IPS-18c (cell line): Measurements from ENCODE around the gene SHISAL1.

Source experiments
- H3K4me3 ChIP-seq: 2 replicates; pipeline ENCODE4 v1.7.0; 2013; ENCODE audit warnings: low read depth, mild to moderate bottlenecking, low read length, moderate library complexity; ENCODE audit not compliant: insufficient read depth
- H3K9me3 ChIP-seq: one replicate; pipeline ENCODE4 v1.6.1; 2013; ENCODE audit warnings: mild to moderate bottlenecking, low read length, moderate library complexity; ENCODE audit not compliant: control insufficient read depth, insufficient read depth

SHISAL1 gene

GRCh38 chr22:44276041-44276440, 36.7 kb downstream of the SHISAL1 start:
- H3K4me3 ChIP-seq: no peak overlapping the region
- H3K9me3 ChIP-seq: no peaks in the 10 kb centered on the region

- H3K9me3 ChIP-seq: no peaks in the 10 kb centered on the region
- no peak overlapping the region for H3K4me3 ChIP-seq
Measured at GRCh38 chr22:44275631-44275995, 37.1 kb downstream of the SHISAL1 start.

GRCh38 chr22:44274918-44275630, 37.7 kb downstream of the SHISAL1 start:
- H3K4me3 ChIP-seq: no peak overlapping the region

GRCh38 chr22:44273175-44273574, 39.6 kb downstream of the SHISAL1 start:
- H3K4me3 ChIP-seq: no peak overlapping the region
- H3K9me3 ChIP-seq: no peaks in the 10 kb centered on the region

More at GRCh38 chr22:44274918-44275630, 37.7 kb downstream of the SHISAL1 start:
- H3K9me3 ChIP-seq: no peaks in the 10 kb centered on the region

- no peaks in the 10 kb centered on the region for H3K9me3 ChIP-seq
- no peak overlapping the region for H3K4me3 ChIP-seq
Measured at GRCh38 chr22:44272401-44272771, 40.4 kb downstream of the SHISAL1 start.

- H3K4me3 ChIP-seq: no peak overlapping the region
Measured at GRCh38 chr22:44271732-44272400, 40.9 kb downstream of the SHISAL1 start.

GRCh38 chr22:44271010-44271500, 41.7 kb downstream of the SHISAL1 start:
- H3K9me3 ChIP-seq: no peaks in the 10 kb centered on the region
- no peak overlapping the region for H3K4me3 ChIP-seq

More at GRCh38 chr22:44271732-44272400, 40.9 kb downstream of the SHISAL1 start:
- H3K9me3 ChIP-seq: no peaks in the 10 kb centered on the region

- Histone ChIP-seq H3K4me3 (no peak overlapping the region), H3K9me3 (no peaks in the 10 kb centered on the region)
Measured at GRCh38 chr22:44270556-44270880, 42.2 kb downstream of the SHISAL1 start.

GRCh38 chr22:44269757-44270555, 42.8 kb downstream of the SHISAL1 start:
- Histone ChIP-seq H3K9me3 (no peaks in the 10 kb centered on the region), H3K4me3 (no peak overlapping the region)

GRCh38 chr22:44269117-44269498, 43.6 kb downstream of the SHISAL1 start:
- H3K4me3 ChIP-seq: no peak overlapping the region
- no peaks in the 10 kb centered on the region for H3K9me3 ChIP-seq

GRCh38 chr22:44268431-44269116, 44.2 kb downstream of the SHISAL1 start:
- Histone ChIP-seq H3K9me3 (no peaks in the 10 kb centered on the region), H3K4me3 (no peak overlapping the region)

- H3K4me3 ChIP-seq: no peak overlapping the region
- no peaks in the 10 kb centered on the region for H3K9me3 ChIP-seq
Measured at GRCh38 chr22:44267856-44268255, 44.9 kb downstream of the SHISAL1 start.

- Histone ChIP-seq H3K4me3 (no peak overlapping the region), H3K9me3 (no peaks in the 10 kb centered on the region)
Measured at GRCh38 chr22:44266796-44267760, 45.7 kb downstream of the SHISAL1 start.

- Histone ChIP-seq H3K9me3 (no peaks in the 10 kb centered on the region), H3K4me3 (no peak overlapping the region)
Measured at GRCh38 chr22:44263547-44263946, 49.2 kb downstream of the SHISAL1 start.

- no peaks in the 10 kb centered on the region for H3K9me3 ChIP-seq
- H3K4me3 ChIP-seq: no peak overlapping the region
Measured at GRCh38 chr22:44261861-44262595, 50.7 kb downstream of the SHISAL1 start.
